T-helper 2 cell treated with Interferon-gamma antibody and Interleukin-4, amounts not matched to agents 5 μg/mL and 100 μg/mL, for 36 hours (primary cell): Measurements from ENCODE around the gene PCNX1.
A peak's percentile ranks its signal among the peaks of the same experiment; 100 is the strongest.
"Not testable (repeated sequence)": the region's sequence is repeated elsewhere in the genome, so short reads cannot be mapped to it uniquely, and the experiment has no call there.

Source experiments
- DNase-seq: peaks from one replicate; pipeline ENCODE4 v3.0.0; 2021; ENCODE audit warnings: low spot score
- H3K27ac Mint-ChIP-seq: one replicate; pipeline ENCODE4 v1.8.0; 2021; ENCODE audit warnings: mild to moderate bottlenecking, mixed read lengths
- H3K27me3 Mint-ChIP-seq: one replicate; pipeline ENCODE4 v1.8.0; 2021; ENCODE audit warnings: low read depth, mixed read lengths
- H3K36me3 Mint-ChIP-seq: one replicate; pipeline ENCODE4 v1.8.0; 2021; ENCODE audit warnings: low read depth, mixed read lengths
- H3K4me1 Mint-ChIP-seq: one replicate; pipeline ENCODE4 v1.8.0; 2021; ENCODE audit warnings: low read depth, mixed read lengths
- H3K4me3 Mint-ChIP-seq: one replicate; pipeline ENCODE4 v1.8.0; 2022; ENCODE audit warnings: mild to moderate bottlenecking, moderate library complexity, mixed read lengths
- H3K9me3 Mint-ChIP-seq: one replicate; pipeline ENCODE4 v1.8.0; 2021; ENCODE audit warnings: mixed read lengths

PCNX1 gene

GRCh38 chr14:70907176-70907995, at the start of gene PCNX1:
Gene PCNX1, plus strand, starts transcription at chr14:70907459. Its CDS starts 392 bp downstream, at chr14:70907851.
- H3K36me3 Mint-ChIP-seq, result peaks cover 16% of the 10 kb centered on the region
- peak; percentile 88 for DNase-seq
- no peaks in the 10 kb centered on the region for H3K9me3 Mint-ChIP-seq
- H3K4me1 Mint-ChIP-seq, result peaks cover 38% of the 10 kb centered on the region
- no peaks in the 10 kb centered on the region for H3K27me3 Mint-ChIP-seq
- H3K27ac Mint-ChIP-seq, result peak within 1 kb of the TSS; percentile 91
- peak within 1 kb of the TSS; percentile 90 for H3K4me3 Mint-ChIP-seq

- Mint-ChIP-seq H3K27ac (no peak overlapping the region), H3K9me3 (no peaks in the 10 kb centered on the region), H3K36me3 (no peaks in the 10 kb centered on the region), H3K27me3 (peaks cover 2% of the 10 kb centered on the region), H3K4me1 (peaks cover 16% of the 10 kb centered on the region), H3K4me3 (no peak overlapping the region)
- DNase-seq, result no peak
These were observed 49.8 kb upstream of the PCNX1 start for GRCh38 chr14:70857496-70857890.

GRCh38 chr14:70858641-70859040, 48.6 kb upstream of the PCNX1 start:
- no peak for DNase-seq
- no peaks in the 10 kb centered on the region for H3K36me3 Mint-ChIP-seq
- H3K27ac Mint-ChIP-seq, result no peak overlapping the region
- H3K4me3 Mint-ChIP-seq, result no peak overlapping the region
- no peaks in the 10 kb centered on the region for H3K9me3 Mint-ChIP-seq
- H3K27me3 Mint-ChIP-seq, result peaks cover 2% of the 10 kb centered on the region
- H3K4me1 Mint-ChIP-seq, result peaks cover 16% of the 10 kb centered on the region

DNA sequence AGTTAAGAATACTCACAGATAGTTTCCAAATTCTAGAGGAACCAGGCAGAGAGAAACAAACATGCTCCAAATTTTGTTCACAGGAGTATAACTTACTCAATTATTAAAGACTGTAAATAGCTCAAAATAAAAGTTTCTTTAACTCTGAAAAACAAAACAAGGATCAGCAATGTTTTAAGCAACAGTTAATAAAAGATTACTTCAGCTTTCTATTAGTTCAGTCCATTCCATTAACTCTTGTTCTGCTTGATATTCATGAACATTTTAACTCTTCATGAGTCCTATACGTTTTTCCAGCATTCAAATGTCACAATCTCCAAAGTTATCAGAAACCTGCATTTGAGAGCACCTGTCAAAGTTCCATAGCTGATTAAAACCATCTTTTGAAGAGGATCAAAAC, 40.3 kb upstream of the PCNX1 start:
- H3K27ac Mint-ChIP-seq, DNase-seq, H3K27me3 Mint-ChIP-seq, H3K4me3 Mint-ChIP-seq, H3K4me1 Mint-ChIP-seq: not testable (repeated sequence)
- H3K9me3 Mint-ChIP-seq, result peaks cover 40% of the 10 kb centered on the region
- H3K36me3 Mint-ChIP-seq, result peaks cover 14% of the 10 kb centered on the region

GRCh38 chr14:70871001-70871400, 36.3 kb upstream of the PCNX1 start:
- Mint-ChIP-seq H3K9me3 (peaks cover 35% of the 10 kb centered on the region), H3K27ac (no peak overlapping the region), H3K27me3 (no peaks in the 10 kb centered on the region), H3K4me3 (no peak overlapping the region), H3K4me1 (peaks cover 18% of the 10 kb centered on the region), H3K36me3 (peaks cover 12% of the 10 kb centered on the region)
- DNase-seq, result no peak

- DNase-seq, result no peak
- peaks cover 10% of the 10 kb centered on the region for H3K36me3 Mint-ChIP-seq
- peak overlapping the region; percentile 75 for H3K4me3 Mint-ChIP-seq
These were observed 35.2 kb upstream of the PCNX1 start for GRCh38 chr14:70871863-70872677.

DNA sequence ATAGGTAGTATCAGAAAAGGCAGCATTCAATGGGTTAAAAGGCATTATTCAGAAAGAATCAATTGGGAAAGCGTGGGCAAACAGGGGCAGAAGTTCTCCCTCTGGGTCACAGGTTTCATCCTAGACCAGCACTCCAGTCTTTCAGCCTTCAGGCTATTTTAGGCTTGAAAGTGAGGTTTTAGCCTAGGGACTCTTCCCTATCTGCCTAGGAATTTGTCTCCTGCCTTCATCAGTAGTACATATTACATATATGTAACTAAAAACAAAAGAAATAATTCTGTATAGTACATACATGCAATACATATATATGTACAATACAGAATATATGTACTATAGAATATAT, 34.6 kb upstream of the PCNX1 start:
- H3K27ac Mint-ChIP-seq, result peak overlapping the region; percentile 85
- peaks cover 10% of the 10 kb centered on the region for H3K36me3 Mint-ChIP-seq
- H3K4me3 Mint-ChIP-seq, result peak overlapping the region; percentile 75
- H3K9me3 Mint-ChIP-seq, result peaks cover 27% of the 10 kb centered on the region
- H3K27me3 Mint-ChIP-seq, result no peaks in the 10 kb centered on the region
- no peak for DNase-seq
- H3K4me1 Mint-ChIP-seq, result peaks cover 18% of the 10 kb centered on the region

More at GRCh38 chr14:70871863-70872677, 35.2 kb upstream of the PCNX1 start:
- Mint-ChIP-seq H3K27me3 (no peaks in the 10 kb centered on the region), H3K9me3 (peaks cover 29% of the 10 kb centered on the region), H3K4me1 (peaks cover 18% of the 10 kb centered on the region), H3K27ac (peak overlapping the region; percentile 85)

GRCh38 chr14:70873627-70874026, 33.6 kb upstream of the PCNX1 start:
- Mint-ChIP-seq H3K4me1 (peaks cover 18% of the 10 kb centered on the region), H3K27me3 (no peaks in the 10 kb centered on the region), H3K4me3 (no peak overlapping the region), H3K27ac (no peak overlapping the region), H3K36me3 (peaks cover 8% of the 10 kb centered on the region), H3K9me3 (peaks cover 19% of the 10 kb centered on the region)
- DNase-seq, result no peak

DNA sequence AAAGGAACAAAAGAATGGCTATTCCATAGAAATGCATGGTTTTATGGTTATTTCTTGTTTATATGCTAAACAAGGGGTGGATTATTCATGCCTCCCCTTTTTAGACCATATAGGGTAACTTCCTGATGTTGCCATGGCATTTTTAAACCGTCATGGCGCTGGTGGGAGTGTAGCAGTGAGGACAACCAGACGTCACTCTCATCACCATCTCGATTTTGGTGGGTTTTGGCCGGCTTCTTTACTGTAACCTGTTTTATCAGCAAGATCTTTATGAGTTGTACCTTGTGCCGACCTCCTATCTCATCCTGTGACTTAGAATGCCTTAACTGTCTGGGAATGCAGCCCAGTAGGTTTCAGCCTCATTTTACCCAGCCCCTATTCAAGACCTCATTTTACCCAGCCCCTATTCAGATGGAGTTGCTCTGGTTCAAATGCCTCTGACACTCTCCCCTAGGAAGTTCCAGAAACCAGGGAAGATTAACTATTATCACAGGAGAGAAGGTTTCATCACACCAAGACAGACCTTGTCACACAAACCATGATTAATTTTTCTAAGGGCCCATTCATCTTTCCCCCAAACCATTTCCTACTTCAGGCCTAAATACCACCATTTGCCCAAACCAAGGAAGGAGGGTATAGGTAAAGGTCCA, 31.3 kb upstream of the PCNX1 start:
- not testable (repeated sequence) for H3K4me3 Mint-ChIP-seq, H3K27me3 Mint-ChIP-seq, H3K9me3 Mint-ChIP-seq, H3K27ac Mint-ChIP-seq, H3K36me3 Mint-ChIP-seq, DNase-seq
- peaks cover 22% of the 10 kb centered on the region for H3K4me1 Mint-ChIP-seq

- no peaks in the 10 kb centered on the region for H3K36me3 Mint-ChIP-seq
- H3K27ac Mint-ChIP-seq, result no peak overlapping the region
- H3K4me1 Mint-ChIP-seq, result peaks cover 41% of the 10 kb centered on the region
- DNase-seq, result no peak
- no peak overlapping the region for H3K4me3 Mint-ChIP-seq
- H3K9me3 Mint-ChIP-seq, result no peaks in the 10 kb centered on the region
- no peaks in the 10 kb centered on the region for H3K27me3 Mint-ChIP-seq
These were observed 27.8 kb upstream of the PCNX1 start for GRCh38 chr14:70879448-70879847.

DNA sequence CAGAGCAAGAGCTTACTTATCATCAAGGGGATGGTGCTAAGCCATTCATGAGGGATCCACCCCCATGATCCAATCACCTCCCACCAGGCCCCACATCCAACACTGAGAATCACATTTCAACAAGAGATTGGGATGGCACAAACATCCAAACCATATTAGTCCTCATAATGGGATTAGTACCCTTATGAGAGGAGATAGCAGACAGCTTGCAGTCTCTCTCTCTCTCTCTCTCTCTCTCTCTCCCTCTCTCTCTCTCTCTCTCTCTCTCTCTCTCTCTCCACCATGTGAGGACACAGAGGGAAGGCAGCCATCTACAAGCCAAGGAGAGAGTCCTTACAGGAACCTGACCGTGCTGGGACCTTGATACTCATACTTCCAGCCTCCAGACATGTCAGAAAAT, 26.4 kb upstream of the PCNX1 start:
- H3K9me3 Mint-ChIP-seq, H3K36me3 Mint-ChIP-seq, H3K27me3 Mint-ChIP-seq, H3K4me3 Mint-ChIP-seq, H3K27ac Mint-ChIP-seq, DNase-seq: not testable (repeated sequence)
- peaks cover 52% of the 10 kb centered on the region for H3K4me1 Mint-ChIP-seq

DNA sequence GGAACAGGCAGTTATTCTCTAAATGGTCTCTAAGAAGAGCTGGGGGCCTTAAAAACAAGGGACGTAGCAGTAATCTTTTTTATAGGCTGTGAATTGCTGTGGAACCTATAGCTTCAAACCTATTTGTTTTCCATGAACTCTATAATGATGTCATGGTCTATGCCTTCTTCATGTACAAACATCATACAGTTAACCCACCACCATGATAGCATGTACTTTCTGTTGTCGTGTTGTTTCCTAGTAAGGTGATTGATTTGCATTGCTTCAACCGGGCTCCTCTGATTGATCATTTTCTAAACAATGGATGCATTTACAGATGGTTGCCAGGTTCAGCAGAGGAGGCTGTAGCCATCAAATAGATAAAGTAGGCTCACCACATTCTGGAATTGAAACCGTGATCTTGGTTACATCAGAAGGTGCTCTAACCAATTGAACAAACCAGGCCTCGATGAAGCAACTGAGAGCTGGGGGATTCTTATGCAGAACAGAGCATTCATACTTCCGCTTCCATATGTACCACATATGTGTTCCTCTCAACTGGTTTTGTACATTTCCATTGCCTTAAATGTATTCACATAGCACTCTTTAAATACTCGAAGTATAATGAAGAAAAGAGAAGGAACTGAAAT, 25.6 kb upstream of the PCNX1 start:
- Mint-ChIP-seq H3K9me3 (no peaks in the 10 kb centered on the region), H3K4me1 (peaks cover 59% of the 10 kb centered on the region), H3K4me3 (no peak overlapping the region), H3K27me3 (no peaks in the 10 kb centered on the region), H3K27ac (no peak overlapping the region), H3K36me3 (no peaks in the 10 kb centered on the region)
- DNase-seq, result no peak

DNA sequence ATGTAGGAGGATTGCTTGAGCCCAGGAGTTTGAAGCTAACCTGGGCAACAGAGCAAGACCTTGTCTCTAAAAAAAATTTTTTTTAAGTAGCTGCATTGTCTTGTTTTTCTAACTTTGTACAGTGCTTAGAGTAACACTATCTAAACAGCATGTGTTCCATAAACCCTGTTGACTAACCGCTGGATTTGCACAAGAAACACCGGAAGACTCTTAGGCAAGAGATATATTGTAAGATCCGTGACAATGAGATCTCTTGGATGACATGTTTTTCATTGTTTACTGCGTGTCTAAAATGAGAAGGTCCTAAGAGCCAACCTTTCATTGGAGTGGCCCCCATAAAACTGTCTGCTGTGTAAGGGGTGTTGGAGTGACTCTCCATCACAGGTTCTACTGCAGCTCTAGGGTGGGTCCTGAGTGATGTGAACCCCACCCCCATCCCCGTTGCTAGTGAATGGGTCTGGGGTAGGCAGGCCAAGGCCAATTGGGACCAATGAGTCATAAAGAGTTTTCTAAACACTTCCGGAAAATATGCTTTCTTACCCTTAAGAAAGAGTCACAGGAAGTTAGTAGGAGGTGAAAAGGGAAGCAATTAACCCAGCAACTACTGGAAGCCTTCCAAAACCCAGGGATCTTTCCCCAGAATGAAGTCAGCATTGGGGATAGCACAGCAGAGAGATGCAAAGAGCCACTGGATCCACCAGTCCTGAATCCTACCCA, 24.3 kb upstream of the PCNX1 start:
- H3K27ac Mint-ChIP-seq, result peak overlapping the region; percentile 53
- H3K27me3 Mint-ChIP-seq, result no peaks in the 10 kb centered on the region
- no peaks in the 10 kb centered on the region for H3K9me3 Mint-ChIP-seq
- no peaks in the 10 kb centered on the region for H3K36me3 Mint-ChIP-seq
- peak overlapping the region; percentile 23 for H3K4me3 Mint-ChIP-seq
- DNase-seq, result no peak
- H3K4me1 Mint-ChIP-seq, result peaks cover 71% of the 10 kb centered on the region
